NCI-H446 treated with DMSO at 0.1 percent for 48 hours (cell line): Measurements from ENCODE around the gene MEGF11.

Experiments
- DNase-seq: peaks from one replicate; lab custom pipeline; 2025; lab: John Stamatoyannopoulos, UW

The MEGF11 gene

GRCh38 chr15:66253418-66254088 is at the start of gene MEGF11:
TSS of gene MEGF11 (minus strand) at chr15:66253750. CDS start at chr15:66128403, 125,347 bp downstream.
- DNase-seq = no peak

GRCh38 chr15:66302489-66303278 is 49.1 kb upstream of the MEGF11 start:
- DNase-seq = no peak

DNA sequence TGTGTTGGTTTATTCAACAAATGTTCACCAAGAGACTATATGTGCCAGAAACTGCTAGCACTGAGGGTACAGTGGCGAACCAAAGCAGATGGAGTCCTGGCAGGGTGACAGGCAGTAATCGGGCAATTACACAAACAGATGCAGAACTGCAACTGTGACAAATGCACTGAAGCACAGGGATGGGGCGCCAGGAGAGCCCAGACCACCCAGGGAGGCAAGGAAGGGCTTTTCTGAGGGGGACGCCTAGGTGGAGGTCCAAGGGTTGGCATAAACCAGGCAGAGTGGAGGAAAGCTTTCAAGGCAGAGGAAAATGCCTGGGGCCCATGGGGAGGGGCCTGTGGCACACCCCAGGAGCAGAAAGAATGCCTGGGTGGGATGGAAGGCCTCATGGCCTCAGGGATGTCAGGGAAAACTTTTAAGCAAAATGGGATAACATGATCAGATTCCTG is 45.3 kb upstream of the MEGF11 start:
- DNase-seq = peak; percentile 61

GRCh38 chr15:66296186-66296585 is 42.6 kb upstream of the MEGF11 start:
- no peak for DNase-seq

- no peak for DNase-seq
Measured at GRCh38 chr15:66294932-66295235, 41.3 kb upstream of the MEGF11 start.

- DNase-seq = no peak
Measured at GRCh38 chr15:66294157-66294931, 40.8 kb upstream of the MEGF11 start.

DNA sequence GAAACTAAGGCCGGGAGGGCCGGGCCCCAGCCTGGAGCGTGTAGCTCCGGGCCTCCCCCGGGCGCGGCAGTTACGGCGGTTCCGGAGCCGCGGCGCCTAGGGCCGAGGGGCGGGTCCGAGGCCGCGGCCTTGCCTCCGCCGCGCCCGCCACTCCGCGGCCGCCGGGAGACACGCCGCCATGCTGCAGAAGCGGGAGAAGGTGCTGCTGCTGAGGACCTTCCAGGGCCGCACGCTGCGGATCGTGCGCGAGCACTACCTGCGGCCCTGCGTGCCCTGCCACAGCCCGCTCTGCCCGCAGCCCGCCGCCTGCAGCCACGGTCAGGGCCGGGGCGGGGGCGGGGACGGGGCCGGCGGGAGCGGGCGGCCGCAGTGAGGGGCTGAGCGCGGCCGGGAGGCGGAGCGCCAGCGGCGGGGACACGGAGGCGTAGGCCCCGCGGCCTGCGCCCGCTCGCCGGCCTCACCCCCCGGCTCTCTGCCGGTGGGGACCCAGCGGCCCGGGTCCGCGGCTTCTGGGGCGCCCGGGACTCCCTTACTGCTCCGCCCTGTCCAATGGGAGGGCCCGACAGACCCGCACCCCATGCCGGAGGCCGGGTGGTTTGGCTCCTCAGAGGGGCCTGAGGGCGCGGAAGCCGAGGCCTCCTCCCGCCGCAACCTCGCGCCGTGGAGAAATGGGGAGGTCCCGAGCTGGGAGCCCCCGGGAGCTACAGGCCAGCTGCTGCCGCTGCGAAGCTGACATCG is 40.0 kb upstream of the MEGF11 start, which contains the start of gene DIS3L:
DIS3L (plus strand) TSS at position 150 of the 738 bp plus-strand sequence; CDS start at position 179, 29 bp downstream.
- DNase-seq = no peak

DNA sequence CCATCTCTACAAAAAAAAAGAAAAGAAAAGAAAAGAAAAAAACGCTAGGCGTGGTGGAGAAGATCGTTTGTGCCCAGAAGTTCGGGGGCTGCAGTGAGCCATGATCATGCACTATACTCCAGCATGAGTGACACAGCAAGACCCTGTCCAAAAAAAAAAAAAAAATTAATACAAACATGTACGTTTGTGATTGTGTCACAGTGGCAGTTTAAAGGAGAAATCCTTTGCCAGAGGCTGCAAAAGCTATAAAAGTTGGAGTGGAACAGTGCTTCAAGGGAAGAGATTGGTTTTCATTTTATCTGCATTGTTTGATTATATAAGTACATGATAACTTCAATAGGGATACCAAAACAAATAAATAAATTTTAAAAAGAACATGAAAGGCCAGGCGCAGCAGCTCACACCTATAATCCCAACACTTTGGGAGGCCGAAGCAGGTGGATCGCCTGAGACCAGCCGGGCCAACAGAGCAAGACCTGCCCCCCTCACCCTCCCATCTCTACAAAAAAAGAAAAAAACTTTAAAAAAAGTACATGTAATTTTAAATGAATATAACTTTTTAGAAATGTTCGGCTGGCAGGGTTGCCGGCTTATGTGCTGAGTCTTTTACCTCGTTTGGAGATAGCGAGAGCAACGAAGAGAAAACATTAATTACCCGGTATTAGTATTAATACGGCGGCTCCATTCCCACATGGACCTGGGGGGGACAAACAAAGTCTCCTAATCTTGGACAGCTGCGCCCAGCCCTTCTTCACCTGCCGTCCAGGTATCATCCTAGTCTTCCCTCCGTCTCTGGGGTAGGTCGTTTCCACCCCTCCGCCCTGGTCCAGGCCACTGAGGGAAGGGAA is 39.2 kb upstream of the MEGF11 start:
- DNase-seq = no peak

- no peak for DNase-seq
Measured at GRCh38 chr15:66291816-66292570, 38.4 kb upstream of the MEGF11 start.

GRCh38 chr15:66290518-66290917 is 37.0 kb upstream of the MEGF11 start:
- DNase-seq = no peak

DNA sequence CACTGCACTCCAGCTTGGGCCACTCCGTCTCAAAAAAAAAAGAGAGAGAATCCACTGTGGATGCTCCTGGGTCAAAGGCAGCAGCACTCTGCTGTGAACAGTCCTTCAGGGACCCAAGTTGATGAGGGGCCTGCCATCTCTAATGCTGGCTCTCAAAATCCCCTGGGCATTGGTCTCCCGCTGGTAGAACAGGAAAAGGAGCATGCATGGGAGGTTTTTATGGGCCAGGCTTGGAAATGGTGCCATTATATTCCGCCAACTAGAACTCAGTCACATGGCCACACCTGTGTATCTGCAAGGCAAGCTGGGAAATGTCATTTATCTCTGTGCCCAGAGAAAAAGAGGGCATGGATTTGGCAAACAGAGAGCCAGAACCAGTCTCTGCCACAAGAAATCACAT is 36.5 kb upstream of the MEGF11 start:
- no peak for DNase-seq

DNA sequence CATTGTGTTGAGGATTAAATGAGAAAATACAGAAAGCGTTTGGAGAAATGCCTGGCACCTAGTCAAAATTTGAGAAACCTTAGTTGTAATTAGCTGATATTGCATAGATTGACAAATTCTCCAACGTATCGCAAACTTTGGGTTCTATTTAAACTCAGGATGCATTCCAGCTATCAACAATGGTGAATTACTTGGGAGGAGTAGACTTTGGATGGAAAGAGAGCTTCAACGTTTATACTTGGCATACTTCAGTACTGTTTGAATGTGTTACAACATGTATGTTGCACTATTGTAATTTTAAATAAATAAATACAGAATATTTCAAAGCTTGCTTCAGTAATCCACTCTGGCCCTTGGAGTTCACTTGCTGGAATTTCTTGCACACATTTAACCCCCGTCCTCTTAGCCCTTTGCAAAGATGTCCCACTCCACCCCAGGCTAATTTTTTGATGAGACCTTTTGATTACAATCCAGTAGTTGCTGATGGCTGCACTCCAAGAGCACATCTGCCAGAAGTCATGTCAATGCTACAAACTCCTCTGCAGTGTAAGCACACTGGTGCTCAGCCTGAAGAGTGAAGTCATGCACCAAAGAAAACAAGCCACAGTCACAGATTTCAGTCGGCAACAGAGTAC is 35.1 kb upstream of the MEGF11 start:
- no peak for DNase-seq

- no peak for DNase-seq
Measured at GRCh38 chr15:66288093-66288492, 34.5 kb upstream of the MEGF11 start.

DNA sequence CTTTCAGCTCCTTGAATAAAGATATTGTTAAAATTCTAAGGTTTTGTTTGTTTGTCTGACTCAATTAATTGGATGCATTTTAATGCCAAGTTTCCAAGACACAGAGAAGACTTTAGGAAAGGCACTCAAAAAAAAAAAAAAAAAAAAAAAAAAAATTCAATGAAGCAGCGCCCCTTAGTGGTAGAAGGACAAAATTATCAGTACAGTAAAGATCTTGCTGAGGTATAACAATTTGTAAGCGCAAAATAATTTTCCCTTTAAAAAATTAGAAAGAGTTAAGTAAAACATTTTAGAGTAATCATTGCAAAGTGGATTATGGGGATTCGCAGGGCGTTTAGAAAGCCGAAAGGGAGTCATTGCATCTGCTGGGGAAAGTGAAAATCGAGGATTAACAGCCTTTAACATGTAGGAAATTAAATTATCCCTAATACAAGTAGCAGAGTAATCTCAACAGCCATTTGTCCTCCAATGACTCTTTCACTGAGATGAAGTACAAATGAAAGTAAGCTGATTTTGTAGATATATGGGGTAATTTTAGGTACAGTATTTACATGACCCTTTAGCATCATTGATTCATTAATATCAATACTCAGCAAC is 34.0 kb upstream of the MEGF11 start:
- peak; percentile 21 for DNase-seq

- DNase-seq = no peak
Measured at GRCh38 chr15:66285533-66286280, 32.2 kb upstream of the MEGF11 start.

DNA sequence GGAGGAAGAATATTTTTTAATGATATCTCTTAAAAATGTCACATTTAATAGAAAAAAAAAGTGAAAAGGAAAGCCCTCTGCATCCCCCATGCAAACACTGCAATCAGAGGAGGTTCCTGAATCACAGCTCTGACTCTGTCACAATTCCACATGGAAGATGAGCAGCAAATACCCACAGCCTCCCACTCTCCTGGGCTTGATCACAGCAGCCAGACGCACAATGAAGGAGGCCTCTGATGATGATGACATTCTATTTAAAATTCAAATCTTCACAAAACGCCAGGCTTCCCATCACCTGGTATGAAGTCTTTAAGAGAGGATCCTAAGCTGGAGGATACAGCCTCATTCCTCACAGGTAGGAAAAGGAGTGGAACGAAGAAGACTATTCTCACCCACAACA is 30.7 kb upstream of the MEGF11 start:
- no peak for DNase-seq

- no peak for DNase-seq
Measured at GRCh38 chr15:66278671-66279070, 25.1 kb upstream of the MEGF11 start.

- no peak for DNase-seq
Measured at GRCh38 chr15:66278056-66278455, 24.5 kb upstream of the MEGF11 start.

DNA sequence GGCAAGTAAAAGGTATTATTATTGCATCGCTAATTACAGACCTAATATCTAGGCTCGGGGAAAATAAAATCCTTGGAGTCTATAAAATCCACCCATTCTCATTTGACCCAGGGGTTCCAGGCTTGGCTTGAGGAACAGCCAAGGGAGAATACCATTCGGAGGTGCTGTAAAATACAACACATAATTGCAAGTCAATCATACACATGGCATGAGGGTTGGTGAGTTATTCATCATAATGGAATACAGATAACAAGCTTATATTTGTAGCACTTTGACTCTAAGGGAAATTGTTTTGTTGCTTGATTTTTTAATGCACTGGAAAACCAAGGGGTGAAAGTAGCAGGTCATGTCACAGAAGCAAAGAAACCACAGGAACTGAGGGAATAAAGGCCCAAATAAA is 23.0 kb upstream of the MEGF11 start:
- DNase-seq = no peak
